Smooth muscle cell (in vitro differentiated cells): Measurements from ENCODE around the gene TMEM87A. TPM values are rescaled to one million over a fixed set of nuclear protein-coding genes. Genes with fewer than 3 reads are reported as not detected.

Experiments used
- DNase-seq: peaks from one replicate; lab custom pipeline; 2025; ENCODE audit not compliant: unreplicated experiment; lab: John Stamatoyannopoulos, UW
- H2AFZ ChIP-seq: fragments of 200-600 bp; sonication (generic); 2 replicates; pipeline ENCODE4 v1.6.0; 2016; ENCODE audit warnings: antibody characterized with exemption, low read depth, mild to moderate bottlenecking
- H3F3A ChIP-seq: fragments of 200-600 bp; sonication (generic); 2 replicates; pipeline ENCODE4 v1.6.0; 2017; ENCODE audit warnings: antibody characterized with exemption, low read depth
- H3K27ac ChIP-seq: fragments of 200-600 bp; sonication (generic); 2 replicates; pipeline ENCODE4 v1.5.1; 2016; ENCODE audit warnings: low read depth, mild to moderate bottlenecking
- H3K27me3 ChIP-seq: fragments of 200-600 bp; sonication (generic); 2 replicates; pipeline ENCODE4 v1.6.1; 2016; ENCODE audit warnings: low read depth, mild to moderate bottlenecking
- H3K36me3 ChIP-seq: fragments of 200-600 bp; sonication (generic); 2 replicates; pipeline ENCODE4 v1.5.1; 2016; ENCODE audit warnings: low read depth
- H3K4me1 ChIP-seq: fragments of 200-600 bp; sonication (generic); 2 replicates; pipeline ENCODE4 v1.5.1; 2016; ENCODE audit warnings: low read depth
- H3K4me2 ChIP-seq: fragments of 200-600 bp; sonication (generic); 2 replicates; pipeline ENCODE4 v1.6.0; 2016; ENCODE audit warnings: mild to moderate bottlenecking
- H3K4me3 ChIP-seq: fragments of 200-600 bp; sonication (generic); 2 replicates; pipeline ENCODE4 v1.5.1; 2016; ENCODE audit warnings: mild to moderate bottlenecking
- H3K79me2 ChIP-seq: fragments of 200-600 bp; sonication (generic); 2 replicates; pipeline ENCODE4 v1.6.0; 2016; ENCODE audit warnings: low read depth, mild to moderate bottlenecking
- H3K9ac ChIP-seq: fragments of 200-600 bp; sonication (generic); 2 replicates; pipeline ENCODE4 v1.6.0; 2016; ENCODE audit warnings: low read depth
- H3K9me3 ChIP-seq: fragments of 200-600 bp; sonication (generic); replicated peaks from 2 replicates; pipeline ENCODE4 v1.5.1; 2016; ENCODE audit warnings: low read depth
- H4K20me1 ChIP-seq: fragments of 200-600 bp; sonication (generic); 2 replicates; pipeline ENCODE4 v1.6.0; 2016; ENCODE audit warnings: low read depth
- WGBS: methylation state at CpG from one replicate; pipeline ENCODE4 v1.1.7; 2016; ENCODE audit warnings: low lambda C conversion rate; 5-methylcytosine and 5-hydroxymethylcytosine counted together
- polyA plus RNA-seq: library from polyadenylated mRNA; unstranded; fragments of >200 nt; fragmentation: Nextera tagmentation; extraction: Ambion mirVana; gene quantifications from 2 replicates; pipeline ENCODE4 v1.2.1, GENCODE V29; 2016
- total RNA-seq: library from RNA; depleted of rRNA; stranded (reverse); fragments of >200 nt; gene quantifications from 2 replicates; pipeline ENCODE4 v1.2.3, GENCODE V29; 2014
- TF ChIP-seq, protein P1 (sequence below): fragments of 200-600 bp; sonication (generic); IDR thresholded peaks from 2 replicates; pipeline ENCODE4 v1.5.1; 2017; ENCODE audit warnings: borderline replicate concordance, mild to moderate bottlenecking, antibody characterized with exemption; ENCODE audit not compliant: insufficient read depth, poor library complexity, severe bottlenecking

Gene TMEM87A
- total and polyA plus RNA-seq, 2 experiments from 2014 or later: 59.9 to 82.3 TPM

GRCh38 chr15:42190370-42190769, 82.9 kb downstream of the TMEM87A start:
- no peaks in the 10 kb centered on the region for H3K27me3 ChIP-seq
- H3F3A ChIP-seq: no peaks in the 10 kb centered on the region
- WGBS: 100% methylated on average over 2 of the region's 2 CpGs

GRCh38 chr15:42185801-42186200, 87.4 kb downstream of the TMEM87A start:
- Histone ChIP-seq H3K27ac (no peak overlapping the region), H3F3A (no peaks in the 10 kb centered on the region), H3K36me3 (peaks cover 30% of the 10 kb centered on the region), H3K27me3 (no peaks in the 10 kb centered on the region), H3K9ac (no peak overlapping the region), H4K20me1 (no peaks in the 10 kb centered on the region), H2AFZ (no peak overlapping the region), H3K4me1 (no peaks in the 10 kb centered on the region), H3K4me2 (no peak overlapping the region), H3K4me3 (no peak overlapping the region), H3K79me2 (no peaks in the 10 kb centered on the region), H3K9me3 (no peaks in the 10 kb centered on the region)
- TF ChIP-seq, protein P1, sequence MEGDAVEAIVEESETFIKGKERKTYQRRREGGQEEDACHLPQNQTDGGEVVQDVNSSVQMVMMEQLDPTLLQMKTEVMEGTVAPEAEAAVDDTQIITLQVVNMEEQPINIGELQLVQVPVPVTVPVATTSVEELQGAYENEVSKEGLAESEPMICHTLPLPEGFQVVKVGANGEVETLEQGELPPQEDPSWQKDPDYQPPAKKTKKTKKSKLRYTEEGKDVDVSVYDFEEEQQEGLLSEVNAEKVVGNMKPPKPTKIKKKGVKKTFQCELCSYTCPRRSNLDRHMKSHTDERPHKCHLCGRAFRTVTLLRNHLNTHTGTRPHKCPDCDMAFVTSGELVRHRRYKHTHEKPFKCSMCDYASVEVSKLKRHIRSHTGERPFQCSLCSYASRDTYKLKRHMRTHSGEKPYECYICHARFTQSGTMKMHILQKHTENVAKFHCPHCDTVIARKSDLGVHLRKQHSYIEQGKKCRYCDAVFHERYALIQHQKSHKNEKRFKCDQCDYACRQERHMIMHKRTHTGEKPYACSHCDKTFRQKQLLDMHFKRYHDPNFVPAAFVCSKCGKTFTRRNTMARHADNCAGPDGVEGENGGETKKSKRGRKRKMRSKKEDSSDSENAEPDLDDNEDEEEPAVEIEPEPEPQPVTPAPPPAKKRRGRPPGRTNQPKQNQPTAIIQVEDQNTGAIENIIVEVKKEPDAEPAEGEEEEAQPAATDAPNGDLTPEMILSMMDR: no peak
- no peak for DNase-seq
- 100% methylated on average over 1 of the region's 1 CpG for WGBS

More at GRCh38 chr15:42190370-42190769, 82.9 kb downstream of the TMEM87A start:
- Histone ChIP-seq H3K4me2 (no peak overlapping the region), H3K9me3 (no peaks in the 10 kb centered on the region), H2AFZ (no peak overlapping the region), H3K36me3 (peaks cover 28% of the 10 kb centered on the region), H3K9ac (no peak overlapping the region), H3K4me1 (no peaks in the 10 kb centered on the region), H3K27ac (no peak overlapping the region), H4K20me1 (peaks cover 35% of the 10 kb centered on the region), H3K4me3 (no peak overlapping the region), H3K79me2 (peaks cover 4% of the 10 kb centered on the region)
- TF ChIP-seq, protein P1: no peak
- DNase-seq: no peak

DNA sequence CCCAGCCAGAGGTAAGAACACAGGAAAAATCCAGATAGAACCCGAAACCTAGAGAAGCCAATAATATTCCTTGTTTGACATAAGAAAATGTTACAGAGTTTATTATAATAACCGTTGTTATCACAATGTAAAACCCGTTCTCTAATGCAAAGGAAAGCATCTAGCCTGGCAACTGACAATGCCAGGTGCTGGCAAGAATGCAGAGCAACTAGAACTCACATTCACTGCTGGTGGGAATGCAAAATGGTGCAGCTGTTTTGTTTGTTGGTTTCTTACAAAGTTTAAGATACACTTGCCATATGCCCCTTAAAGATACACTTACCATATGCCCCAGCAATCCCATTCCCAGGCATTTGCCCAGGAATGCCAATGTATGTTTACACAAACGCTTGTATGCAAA, 88.5 kb downstream of the TMEM87A start:
- Histone ChIP-seq H3K9ac (no peak overlapping the region), H2AFZ (no peak overlapping the region), H3K27ac (no peak overlapping the region), H3K79me2 (no peaks in the 10 kb centered on the region), H3K4me1 (no peaks in the 10 kb centered on the region), H3K4me2 (no peak overlapping the region), H3K9me3 (no peaks in the 10 kb centered on the region), H3K4me3 (no peak overlapping the region), H3F3A (no peaks in the 10 kb centered on the region), H3K36me3 (peaks cover 24% of the 10 kb centered on the region), H3K27me3 (no peaks in the 10 kb centered on the region), H4K20me1 (no peaks in the 10 kb centered on the region)
- 98% methylated on average over 4 of the region's 4 CpGs for WGBS
- DNase-seq: no peak
- TF ChIP-seq, protein P1: no peak

DNA sequence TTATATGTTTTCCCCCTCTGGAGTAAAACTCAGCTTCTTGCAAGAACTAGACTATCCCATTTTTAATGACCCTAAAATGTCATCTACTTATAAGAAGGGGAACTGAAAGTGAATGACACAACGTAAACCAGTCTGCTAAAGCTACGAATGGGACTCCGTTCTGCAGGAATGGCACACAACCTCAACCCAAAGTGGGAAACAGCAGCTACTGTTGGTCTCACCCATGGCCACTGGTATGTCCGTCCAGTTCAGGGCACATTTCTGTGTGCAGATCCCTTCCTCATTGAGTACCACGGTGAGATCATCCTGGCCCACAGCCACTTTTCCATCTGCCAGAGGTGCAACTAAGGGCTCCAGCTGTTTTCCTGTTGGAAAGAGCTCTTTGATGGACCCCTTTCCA, 88.9 kb downstream of the TMEM87A start:
- no peaks in the 10 kb centered on the region for H4K20me1 ChIP-seq
- TF ChIP-seq, protein P1: no peak
- 91% methylated on average over 5 of the region's 5 CpGs for WGBS
- no peak overlapping the region for H3K4me3 ChIP-seq
- H3K36me3 ChIP-seq: peaks cover 24% of the 10 kb centered on the region
- H3K4me1 ChIP-seq: no peaks in the 10 kb centered on the region
- no peaks in the 10 kb centered on the region for H3F3A ChIP-seq
- no peaks in the 10 kb centered on the region for H3K27me3 ChIP-seq
- no peaks in the 10 kb centered on the region for H3K9me3 ChIP-seq
- no peak overlapping the region for H2AFZ ChIP-seq
- no peak overlapping the region for H3K9ac ChIP-seq
- no peak overlapping the region for H3K4me2 ChIP-seq
- no peak overlapping the region for H3K27ac ChIP-seq
- DNase-seq: no peak
- no peaks in the 10 kb centered on the region for H3K79me2 ChIP-seq
